NCI-H446 treated with DMSO at 0.1 percent for 48 hours (cell line): Measurements from ENCODE around the gene PGM2.
A peak's percentile ranks its signal among the peaks of the same experiment; 100 is the strongest.
"Not testable (repeated sequence)": the region's sequence is repeated elsewhere in the genome, so short reads cannot be mapped to it uniquely, and the experiment has no call there.

Source experiments
- DNase-seq: peaks from one replicate; lab custom pipeline; 2025; lab: John Stamatoyannopoulos, UW

Gene PGM2

DNA sequence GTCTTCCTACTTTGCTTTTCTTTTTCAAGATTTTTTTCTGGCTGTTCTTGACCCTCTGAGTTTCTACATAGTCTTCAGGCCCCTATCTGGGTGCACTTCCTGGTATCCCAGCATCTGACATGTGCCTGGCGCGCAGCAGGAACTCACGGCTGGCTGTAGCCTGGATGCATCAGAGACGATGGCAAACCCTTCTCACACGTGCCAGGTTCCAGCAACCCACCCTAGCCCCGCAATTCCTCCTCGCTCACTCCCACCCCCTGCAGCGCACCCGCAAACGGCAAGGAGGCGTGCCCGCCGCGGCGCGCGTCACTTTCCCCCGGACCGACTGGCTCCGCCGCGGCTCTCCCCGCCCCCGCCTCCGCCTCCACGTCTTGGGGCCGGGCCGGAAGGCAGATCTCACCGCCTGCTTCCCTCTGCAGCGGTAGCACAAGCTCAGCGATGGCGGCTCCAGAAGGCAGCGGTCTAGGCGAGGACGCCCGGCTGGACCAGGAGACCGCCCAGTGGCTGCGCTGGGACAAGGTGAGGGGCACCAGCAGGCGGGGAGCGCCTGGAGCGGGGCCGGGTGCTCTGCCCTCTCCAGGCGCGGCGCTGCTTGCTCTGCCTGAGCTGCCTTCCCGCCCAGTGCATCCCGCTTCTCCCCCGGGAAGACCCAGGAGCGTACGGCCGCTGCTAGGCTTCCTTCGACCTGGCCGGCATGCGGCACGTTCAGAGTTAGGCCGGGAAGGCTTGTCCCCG is at the start of gene PGM2:
Gene PGM2, plus strand, starts transcription at position 392 of the 735 bp plus-strand sequence. Its CDS starts 47 bp downstream, at position 439.
- peak; percentile 40 for DNase-seq

DNA sequence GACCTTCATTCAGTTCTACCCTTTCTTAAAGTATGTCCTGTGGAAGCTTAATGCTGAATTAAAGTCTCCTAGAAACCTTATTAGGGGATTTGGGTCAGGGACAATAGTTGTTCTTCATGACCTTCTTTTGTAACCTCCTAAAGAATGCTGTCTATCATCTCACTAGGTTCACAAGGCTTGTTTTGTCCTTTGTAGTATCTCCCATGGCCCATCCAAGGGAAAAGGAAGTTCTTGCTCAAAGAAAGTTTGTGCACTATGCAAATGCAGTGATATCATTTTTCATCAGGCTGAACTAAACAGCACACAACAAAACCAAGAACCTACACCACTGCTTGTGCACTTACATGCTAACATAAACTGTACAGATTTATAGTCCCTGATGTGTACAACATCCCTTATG is 46.6 kb upstream of the PGM2 start:
- no peak for DNase-seq

DNA sequence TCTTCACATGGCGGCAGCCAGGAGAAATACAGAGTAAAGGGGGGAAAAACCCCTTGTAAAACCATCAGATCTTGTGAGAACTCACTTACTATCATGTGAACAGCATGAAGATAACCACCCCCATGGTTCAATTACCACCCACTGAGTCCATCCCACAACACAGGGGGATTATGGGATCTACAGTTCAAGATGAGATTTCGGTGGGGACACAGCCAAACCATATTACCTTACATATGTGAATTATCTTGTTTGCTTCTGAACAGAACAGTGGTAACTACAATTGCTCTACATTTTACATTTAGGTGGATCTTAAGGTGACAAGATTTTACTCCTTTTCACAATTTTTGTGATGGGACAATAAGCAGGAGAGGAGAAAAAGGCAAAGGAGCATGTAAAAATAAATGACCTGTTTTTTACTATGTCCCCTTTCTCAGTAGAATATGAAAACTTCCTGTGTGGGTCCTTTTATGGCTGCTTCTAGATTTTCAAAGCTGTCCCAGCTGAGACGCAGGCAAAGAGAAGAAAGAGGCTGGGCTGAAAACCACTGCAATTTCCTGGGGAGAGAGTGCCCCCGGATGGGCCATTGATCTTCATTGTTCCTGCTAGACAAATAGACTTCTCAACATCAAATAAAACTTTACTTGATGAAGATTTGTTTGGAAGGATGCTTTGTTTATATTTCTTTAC is 45.9 kb upstream of the PGM2 start:
- no peak for DNase-seq

DNA sequence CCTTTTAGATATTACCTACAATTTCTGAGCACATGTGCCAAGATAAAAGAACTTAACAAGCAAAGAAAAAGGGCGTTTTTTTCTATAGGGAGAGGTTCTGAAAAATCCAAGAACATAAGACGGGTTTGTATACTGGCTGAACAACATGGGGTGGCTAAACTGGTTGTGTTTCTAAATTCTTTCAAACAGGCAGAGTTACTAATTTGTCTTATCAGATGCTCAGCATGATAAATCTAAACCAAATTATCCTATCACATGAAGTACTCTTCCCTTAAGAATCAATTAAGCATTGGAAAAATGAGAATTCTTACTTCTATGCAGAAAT is 45.4 kb upstream of the PGM2 start:
- no peak for DNase-seq

DNA sequence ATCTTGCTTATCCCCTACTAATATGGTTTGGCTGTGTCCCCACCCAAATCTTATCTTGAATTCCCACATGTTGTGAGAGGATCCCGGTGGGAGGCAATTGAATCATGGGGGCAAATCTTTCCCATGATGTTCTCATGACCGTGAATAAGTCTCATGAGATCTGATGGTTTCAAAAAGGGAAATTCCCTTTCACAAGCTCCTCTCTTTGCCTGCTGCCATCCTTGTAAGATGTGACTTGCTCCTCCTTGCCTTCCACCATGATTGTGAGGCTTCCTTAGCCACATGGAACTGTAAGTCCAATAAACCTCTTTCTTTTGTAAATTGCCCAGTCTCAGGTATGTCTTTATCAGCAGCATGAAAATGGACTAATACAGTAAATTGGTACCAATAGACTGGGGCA is 40.2 kb upstream of the PGM2 start:
- not testable (repeated sequence) for DNase-seq

DNA sequence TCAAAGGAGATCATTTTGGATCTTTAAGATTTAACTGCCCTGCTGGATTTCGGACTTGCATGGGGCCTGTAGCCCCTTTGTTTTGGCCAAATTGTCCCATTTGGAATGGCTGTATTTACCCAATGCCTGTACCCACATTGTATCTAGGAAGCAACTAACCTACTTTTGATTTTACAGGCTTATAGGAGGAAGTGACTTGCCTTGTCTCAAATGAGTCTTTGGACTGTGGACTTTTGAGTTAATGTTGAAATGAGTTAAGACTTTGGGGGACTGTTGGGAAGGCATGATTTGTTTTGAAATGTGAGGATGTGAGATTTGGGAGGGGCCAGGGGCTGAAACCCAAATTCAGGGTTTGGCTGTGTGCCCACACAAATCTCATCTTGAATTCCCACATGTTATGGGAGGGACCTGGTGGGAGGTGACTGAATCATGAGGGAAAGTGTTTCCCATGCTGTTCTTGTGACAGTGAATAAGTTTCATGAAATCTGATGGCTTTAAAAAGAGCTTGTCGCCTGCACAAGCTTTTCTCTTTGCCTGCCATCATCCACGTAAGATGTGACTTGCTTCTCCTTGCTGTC is 38.5 kb upstream of the PGM2 start:
- not testable (repeated sequence) for DNase-seq

DNA sequence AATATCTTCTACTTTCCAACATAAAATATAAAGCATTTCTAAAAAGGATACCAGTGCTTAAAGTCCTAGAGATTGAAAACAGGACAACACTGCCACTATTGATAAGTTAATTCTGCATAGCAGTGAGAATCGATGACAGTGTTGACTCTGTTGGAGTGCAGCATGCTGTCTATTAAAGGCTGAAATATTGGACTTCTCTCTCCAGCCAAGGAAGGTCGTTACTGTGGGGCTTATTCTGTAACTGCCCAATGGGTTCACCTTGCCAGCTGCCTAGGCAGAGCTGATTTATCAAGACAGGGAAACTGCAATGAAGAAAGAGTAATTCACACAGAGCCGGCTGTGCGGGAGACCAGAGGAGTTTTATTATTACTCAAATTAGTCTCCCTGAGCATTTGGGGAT is 37.7 kb upstream of the PGM2 start:
- no peak for DNase-seq

DNA sequence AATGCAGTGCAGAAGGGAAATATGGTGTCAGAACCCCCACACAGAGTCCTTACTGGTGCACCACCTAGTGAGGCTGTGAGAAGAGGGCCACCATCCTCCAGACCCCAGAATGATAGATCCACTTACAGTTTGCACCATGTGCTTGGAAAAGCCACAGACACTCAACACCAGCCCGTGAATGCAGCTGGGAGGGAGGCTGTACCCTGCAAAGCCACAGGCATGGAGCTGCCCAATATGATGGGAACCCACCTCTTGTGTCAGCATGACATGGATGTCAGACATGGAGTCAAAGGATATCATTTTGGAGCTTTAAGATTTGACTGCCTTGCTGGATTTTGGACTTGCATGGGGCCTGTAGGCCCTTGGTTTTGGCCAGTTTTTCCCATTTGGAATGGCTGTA is 34.2 kb upstream of the PGM2 start:
- DNase-seq, result no peak

DNA sequence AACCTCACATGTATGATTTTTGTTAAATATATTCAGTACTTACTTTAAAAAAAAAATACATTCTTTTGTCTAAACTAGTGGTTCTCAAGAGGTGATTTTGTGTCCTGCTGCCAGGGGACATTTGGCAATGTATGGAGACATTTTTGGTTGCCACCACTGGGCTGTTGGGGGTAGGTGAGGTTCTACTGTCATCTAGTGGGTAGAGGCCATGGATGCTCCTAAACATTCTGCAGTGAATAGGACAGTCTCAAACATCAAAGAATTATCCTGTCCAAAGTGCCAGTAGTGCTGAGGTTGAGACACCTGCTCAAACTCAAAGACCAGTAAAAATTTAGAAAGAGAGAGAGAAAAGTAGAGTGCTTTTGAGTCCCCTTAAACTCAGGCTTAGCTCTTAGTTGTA is 32.9 kb upstream of the PGM2 start:
- DNase-seq, result peak; percentile 86

DNA sequence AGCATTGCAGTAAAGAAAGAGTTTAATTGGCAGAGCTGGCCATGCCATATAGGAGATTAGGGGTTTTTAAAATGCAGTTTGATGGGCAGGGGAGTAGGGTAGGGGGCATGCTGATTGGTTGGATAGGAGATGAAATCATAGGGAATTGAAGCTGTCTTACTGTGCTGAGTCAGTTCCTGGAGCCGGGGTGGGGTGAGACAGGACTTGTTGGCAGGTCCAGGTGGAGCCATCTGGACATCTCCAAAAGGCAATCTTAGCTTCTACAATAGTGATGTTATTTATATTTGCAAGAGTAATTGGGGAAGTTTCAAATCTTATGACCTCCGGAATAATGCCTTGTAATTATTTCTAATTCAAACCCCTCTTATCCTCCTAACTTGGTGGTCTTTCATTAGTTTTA is 32.4 kb upstream of the PGM2 start:
- DNase-seq, result peak; percentile 86

DNA sequence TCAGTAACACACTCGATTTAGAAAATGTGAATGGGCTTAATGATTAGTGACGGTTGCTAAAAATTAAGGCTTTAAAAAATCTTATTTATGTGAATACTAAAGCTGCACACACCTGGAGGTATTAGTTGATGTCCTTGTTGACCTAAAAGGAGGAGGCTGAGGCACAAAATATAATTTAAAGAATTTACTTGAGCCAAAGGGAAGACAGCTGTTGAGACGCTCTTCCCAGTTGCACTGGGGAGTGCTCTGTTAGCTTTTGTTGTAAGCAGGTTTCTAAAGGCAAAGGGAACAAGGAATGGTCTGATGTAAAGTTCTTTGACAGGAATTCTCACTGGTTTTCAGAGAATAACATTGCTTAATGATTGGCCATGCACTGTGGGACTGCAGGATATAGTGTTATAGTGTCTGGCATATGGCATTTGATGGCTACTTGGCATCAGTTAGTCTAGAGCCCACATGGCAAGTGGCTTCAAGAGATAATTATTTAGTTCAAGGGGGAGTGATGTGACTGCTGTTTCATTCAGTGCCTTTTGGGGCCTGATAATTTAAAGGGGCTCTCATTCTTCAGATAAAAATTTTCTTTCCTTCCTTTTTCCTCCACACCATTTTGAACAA is 30.8 kb upstream of the PGM2 start:
- peak; percentile 64 for DNase-seq

DNA sequence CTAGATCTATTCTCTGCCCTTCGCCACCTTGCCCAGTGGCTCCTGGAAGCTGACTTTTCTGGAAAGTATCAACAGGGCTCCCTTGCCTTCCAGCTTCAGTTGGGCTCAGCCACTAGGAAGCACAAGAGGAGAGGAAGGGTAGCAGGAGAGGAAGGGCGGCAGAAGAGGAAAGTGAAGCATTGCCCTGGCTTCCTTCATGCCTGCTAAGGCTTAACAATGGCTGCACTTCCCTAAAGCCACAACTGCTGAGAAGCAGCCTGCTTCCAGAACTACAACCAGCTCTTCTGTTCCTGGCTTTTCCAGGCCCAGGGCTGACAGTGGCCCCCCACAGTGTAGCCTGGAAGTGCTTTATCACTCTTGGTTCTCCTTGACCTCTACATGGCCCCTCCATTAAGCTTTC is 29.1 kb upstream of the PGM2 start:
- DNase-seq, result no peak

DNA sequence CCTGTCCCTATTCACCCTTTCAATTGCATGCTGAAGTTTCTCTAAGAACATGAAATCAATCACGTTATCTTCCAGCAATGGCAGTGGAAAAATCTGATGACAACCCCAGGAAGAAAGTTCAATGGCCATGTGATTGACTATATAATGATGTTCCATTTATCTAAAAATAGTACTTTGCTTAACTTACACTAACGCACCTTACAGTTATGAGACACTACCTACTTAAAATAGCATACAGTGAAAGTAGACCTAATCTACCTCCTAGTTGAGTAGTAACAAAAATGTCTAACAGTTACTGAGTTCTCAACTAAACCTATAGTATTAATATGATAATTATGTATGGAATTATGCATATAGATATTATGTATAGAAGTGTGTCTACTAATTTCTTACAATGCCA is 28.6 kb upstream of the PGM2 start:
- DNase-seq, result no peak

DNA sequence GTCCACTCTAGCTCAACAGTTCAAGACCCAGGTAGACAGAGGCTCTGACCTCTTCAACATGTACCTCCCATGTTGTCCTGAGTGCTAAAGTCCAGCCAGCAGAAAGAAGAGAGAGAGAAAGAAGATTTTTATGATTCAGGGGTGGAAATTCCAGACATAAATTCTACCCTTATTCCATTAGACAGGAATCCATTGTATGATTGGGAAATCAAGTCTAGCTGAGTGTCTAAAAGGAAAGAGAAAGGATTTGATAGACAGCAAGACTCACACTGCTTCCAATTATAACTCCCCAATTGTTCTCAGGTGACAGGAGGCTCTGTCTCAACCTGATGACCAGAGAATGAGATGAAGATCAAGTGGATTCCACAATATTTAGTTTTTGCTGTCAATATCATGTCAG is 27.9 kb upstream of the PGM2 start:
- no peak for DNase-seq

DNA sequence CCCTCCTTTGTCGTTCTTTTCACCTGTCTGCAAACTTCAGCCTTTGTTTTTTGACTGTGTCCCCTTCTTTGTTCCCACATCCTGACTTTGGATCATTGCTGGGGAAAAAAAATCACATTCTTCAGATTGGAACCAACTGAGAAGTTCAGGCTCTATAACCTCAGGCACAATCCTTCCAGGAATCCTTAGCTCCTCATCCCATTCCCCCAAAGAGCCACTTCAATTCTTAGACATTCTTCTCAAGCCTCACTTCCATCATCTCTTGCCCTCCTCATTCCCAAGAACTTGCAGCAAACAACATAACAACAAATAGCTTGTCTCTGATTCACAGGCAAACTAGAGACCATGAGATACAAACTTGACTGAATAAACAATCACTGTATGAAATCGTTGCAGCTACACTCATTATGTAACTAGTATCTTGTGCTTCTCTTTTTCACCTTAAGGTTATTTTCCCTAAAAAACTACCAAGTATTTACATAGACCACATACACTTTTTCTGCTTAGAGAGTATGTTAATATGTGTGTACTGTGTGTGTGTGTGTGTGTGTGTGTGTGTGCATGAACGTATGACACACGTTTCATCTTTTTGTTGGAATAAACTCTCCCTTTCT is 26.4 kb upstream of the PGM2 start:
- no peak for DNase-seq

DNA sequence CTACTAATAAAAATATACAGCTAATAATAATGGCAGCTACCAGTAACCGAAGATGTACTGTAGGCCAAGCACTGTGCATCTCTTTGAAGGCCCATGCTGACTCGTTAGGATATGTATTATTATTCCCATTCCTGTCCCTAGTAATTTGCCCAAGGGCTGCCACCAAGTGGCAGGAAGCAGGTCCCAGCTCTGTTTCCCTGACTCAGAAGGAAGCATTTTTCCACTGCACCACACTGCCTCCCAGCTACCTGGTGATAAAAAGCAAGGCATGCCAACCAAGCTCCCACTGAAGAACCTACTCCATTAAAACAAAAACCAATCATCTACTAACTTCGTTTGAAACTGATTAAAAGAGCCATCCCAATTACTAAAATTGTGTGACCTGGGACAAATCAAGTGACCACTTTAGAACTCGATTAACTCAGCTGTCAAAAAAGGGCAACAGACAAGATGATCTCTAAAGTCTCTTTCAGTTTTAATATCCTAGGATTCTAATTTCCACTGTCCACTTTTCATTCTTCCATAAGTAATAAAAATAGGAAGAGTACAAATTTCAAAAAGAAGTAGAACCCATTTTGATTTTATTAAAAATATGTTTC is 24.3 kb upstream of the PGM2 start:
- DNase-seq, result peak; percentile 67

DNA sequence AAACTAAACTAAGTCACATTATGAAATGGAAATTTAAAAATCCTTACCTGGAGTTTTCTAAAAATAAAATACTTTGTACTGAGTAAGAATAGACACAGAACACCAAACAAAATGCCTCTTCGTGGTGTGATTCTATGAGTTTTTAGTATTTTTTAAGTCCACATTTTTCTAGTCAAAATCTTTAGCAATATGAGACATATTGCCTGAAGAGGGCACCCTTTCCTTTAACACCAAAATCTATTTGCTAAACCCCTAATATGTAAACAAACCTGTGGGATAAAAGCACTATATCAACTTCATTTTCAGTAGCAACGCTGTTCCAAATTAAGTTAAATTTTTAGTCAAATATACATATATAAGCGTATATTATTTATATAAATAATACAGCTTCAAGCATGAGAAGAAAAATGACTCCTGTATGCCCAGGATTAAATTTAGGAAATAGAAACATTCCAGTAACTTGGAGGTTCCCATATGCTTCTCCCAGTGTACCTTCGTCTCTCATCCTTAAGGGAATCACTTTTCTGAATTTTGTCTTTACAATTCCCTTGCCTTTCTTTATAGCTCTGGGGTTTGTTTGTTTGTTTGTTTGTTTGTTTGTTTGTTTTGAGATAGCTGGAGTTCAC is 23.0 kb upstream of the PGM2 start:
- DNase-seq, result peak; percentile 63

DNA sequence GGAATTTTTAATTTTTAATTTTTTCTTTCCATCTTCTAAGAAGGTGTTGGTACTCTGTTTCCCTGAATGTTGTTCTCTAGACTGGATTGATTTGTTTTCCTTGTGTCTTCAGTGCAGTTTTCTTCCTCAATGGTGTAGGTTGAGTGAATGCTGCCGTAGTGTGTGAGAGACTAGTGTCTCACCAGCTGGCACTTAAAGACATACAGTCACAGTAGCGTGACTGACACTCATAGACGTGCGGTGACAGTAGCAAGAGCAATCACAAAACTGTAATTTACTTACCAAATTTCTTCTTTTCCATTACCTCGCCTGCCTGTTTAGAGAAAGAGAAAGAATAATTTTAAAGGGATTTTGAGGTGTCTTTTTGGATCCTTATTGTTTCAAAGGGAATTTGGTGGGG is 21.4 kb upstream of the PGM2 start:
- DNase-seq, result no peak

DNA sequence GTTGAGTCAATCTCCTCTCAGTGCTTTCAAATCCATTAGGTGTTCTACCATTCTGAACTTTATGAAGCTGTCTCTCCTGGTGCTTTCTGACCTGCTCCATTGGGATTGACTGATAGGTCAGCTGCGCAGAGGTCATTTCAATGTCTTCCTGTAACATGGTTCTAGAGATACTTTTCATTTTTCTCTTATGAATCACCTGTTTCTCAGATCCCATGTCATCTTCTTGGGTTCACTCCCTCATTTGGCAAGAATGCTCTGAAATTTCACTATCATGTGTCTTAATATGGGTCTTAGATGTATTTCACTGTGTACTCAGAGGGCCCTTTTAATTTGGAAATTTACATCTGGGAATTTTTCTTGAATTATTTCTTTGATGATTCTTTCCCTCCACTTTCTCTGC is 13.8 kb upstream of the PGM2 start:
- DNase-seq, result no peak

DNA sequence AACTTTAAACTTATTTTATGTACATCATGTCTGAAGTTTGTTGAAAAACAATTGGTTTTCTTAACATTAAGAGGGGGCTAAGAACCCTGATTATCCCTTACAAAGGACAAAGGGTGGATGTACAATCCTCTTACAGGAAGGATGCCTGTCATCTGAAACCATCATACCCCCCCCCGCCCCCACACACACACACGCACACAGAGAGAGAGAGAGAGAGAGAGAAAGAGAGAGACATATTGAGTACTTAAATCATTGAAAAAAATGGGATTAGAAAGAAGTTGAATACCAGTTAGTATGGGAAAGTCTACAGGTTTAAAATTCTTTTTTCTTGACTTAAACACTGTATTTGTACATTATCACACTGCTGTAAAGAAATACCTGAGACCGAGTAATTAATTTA is 10.9 kb upstream of the PGM2 start:
- no peak for DNase-seq

DNA sequence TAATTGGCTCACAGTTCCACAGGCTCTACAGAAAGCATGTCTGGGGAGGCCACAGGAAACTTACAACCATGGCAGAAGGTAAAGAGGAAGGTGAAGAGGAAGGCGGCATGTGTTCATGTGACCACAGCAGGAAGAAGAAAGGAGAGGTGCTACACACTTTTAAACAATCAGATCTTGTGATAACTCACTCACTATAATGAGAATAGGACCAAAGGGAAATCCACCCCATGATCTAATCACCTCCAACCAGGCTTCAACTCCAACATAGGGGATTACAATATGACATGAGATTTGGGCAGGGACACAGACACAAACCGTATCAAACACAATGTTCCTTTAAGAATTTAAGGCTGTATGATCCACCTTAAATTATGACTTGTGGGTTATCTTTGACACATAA is 10.5 kb upstream of the PGM2 start:
- no peak for DNase-seq

DNA sequence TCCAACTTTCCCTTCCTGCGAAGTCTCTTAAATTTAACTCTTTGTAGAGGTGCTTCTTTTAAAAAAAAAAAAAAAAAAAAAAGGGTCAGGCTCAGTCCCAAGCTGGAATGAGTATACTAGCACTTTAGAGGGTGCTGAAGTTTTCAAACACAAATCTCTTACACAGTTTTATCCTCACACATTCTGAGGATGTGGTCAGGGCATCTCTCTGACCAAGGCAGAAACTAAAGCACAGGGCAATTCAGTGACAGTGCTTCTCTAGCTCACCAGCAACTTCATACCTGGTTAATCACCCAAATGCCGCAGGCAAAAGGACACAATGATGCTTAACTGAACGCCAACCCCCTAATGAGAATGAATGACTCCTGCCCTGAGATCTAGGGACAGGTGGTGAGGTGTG is 9.8 kb upstream of the PGM2 start:
- no peak for DNase-seq
